Activated T-cell treated with anti-CD3 and anti-CD28 coated beads, Interleukin-2, amount 50 U/mL, for 24 hours (primary cell): ENCODE measurements around the gene LPAR3.

Source experiments
- DNase-seq: peaks from one replicate; pipeline ENCODE4 v3.0.0-alpha.2; 2020
- H3K27ac Mint-ChIP-seq: 2 replicates; pipeline ENCODE4 v1.8.0; 2020; ENCODE audit warnings: mild to moderate bottlenecking, mixed read lengths
- H3K27me3 Mint-ChIP-seq: 2 replicates; pipeline ENCODE4 v1.8.0; 2020; ENCODE audit warnings: mixed read lengths
- H3K36me3 Mint-ChIP-seq: 2 replicates; pipeline ENCODE4 v1.8.0; 2020; ENCODE audit warnings: low read depth, mixed read lengths
- H3K4me1 Mint-ChIP-seq: 2 replicates; pipeline ENCODE4 v1.8.0; 2020; ENCODE audit warnings: low read depth, mixed read lengths
- H3K4me3 Mint-ChIP-seq: 2 replicates; pipeline ENCODE4 v1.8.0; 2020; ENCODE audit warnings: mild to moderate bottlenecking, moderate library complexity, mixed read lengths
- H3K9me3 Mint-ChIP-seq: 2 replicates; pipeline ENCODE4 v1.8.0; 2020; ENCODE audit warnings: mixed read lengths

Gene LPAR3

GRCh38 chr1:84836145-84836544 lies 56.9 kb downstream of the LPAR3 start:
- Mint-ChIP-seq H3K9me3 (no peaks in the 10 kb centered on the region), H3K36me3 (no peaks in the 10 kb centered on the region), H3K4me3 (no peak overlapping the region), H3K27me3 (no peaks in the 10 kb centered on the region), H3K27ac (no peak overlapping the region), H3K4me1 (peaks cover 7% of the 10 kb centered on the region)
- no peak for DNase-seq

- DNase-seq: no peak
- no peaks in the 10 kb centered on the region for H3K36me3 Mint-ChIP-seq
- peaks cover 7% of the 10 kb centered on the region for H3K4me1 Mint-ChIP-seq
- no peaks in the 10 kb centered on the region for H3K9me3 Mint-ChIP-seq
- no peaks in the 10 kb centered on the region for H3K27me3 Mint-ChIP-seq
- no peak overlapping the region for H3K4me3 Mint-ChIP-seq
- H3K27ac Mint-ChIP-seq: no peak overlapping the region
Observed at GRCh38 chr1:84835169-84835568, 57.8 kb downstream of the LPAR3 start.

- Mint-ChIP-seq H3K4me1 (peaks cover 7% of the 10 kb centered on the region), H3K27me3 (no peaks in the 10 kb centered on the region), H3K36me3 (no peaks in the 10 kb centered on the region), H3K27ac (no peak overlapping the region), H3K4me3 (no peak overlapping the region), H3K9me3 (no peaks in the 10 kb centered on the region)
- DNase-seq: no peak
Observed at GRCh38 chr1:84834419-84835064, 58.5 kb downstream of the LPAR3 start.

GRCh38 chr1:84833194-84833593 lies 59.8 kb downstream of the LPAR3 start:
- Mint-ChIP-seq H3K4me3 (no peak overlapping the region), H3K9me3 (no peaks in the 10 kb centered on the region), H3K27ac (no peak overlapping the region), H3K4me1 (peaks cover 7% of the 10 kb centered on the region), H3K27me3 (no peaks in the 10 kb centered on the region), H3K36me3 (no peaks in the 10 kb centered on the region)
- no peak for DNase-seq

GRCh38 chr1:84830136-84830535 lies 62.9 kb downstream of the LPAR3 start:
- H3K27ac Mint-ChIP-seq: no peak overlapping the region
- no peak overlapping the region for H3K4me3 Mint-ChIP-seq
- H3K9me3 Mint-ChIP-seq: no peaks in the 10 kb centered on the region
- no peaks in the 10 kb centered on the region for H3K27me3 Mint-ChIP-seq
- no peak for DNase-seq
- H3K4me1 Mint-ChIP-seq: peaks cover 5% of the 10 kb centered on the region
- H3K36me3 Mint-ChIP-seq: no peaks in the 10 kb centered on the region

GRCh38 chr1:84827976-84828375 lies 65.0 kb downstream of the LPAR3 start:
- no peak overlapping the region for H3K27ac Mint-ChIP-seq
- no peak overlapping the region for H3K4me3 Mint-ChIP-seq
- H3K27me3 Mint-ChIP-seq: no peaks in the 10 kb centered on the region
- H3K9me3 Mint-ChIP-seq: no peaks in the 10 kb centered on the region
- no peaks in the 10 kb centered on the region for H3K36me3 Mint-ChIP-seq
- H3K4me1 Mint-ChIP-seq: no peaks in the 10 kb centered on the region
- DNase-seq: no peak

- Mint-ChIP-seq H3K4me3 (no peak overlapping the region), H3K27ac (no peak overlapping the region), H3K36me3 (no peaks in the 10 kb centered on the region), H3K27me3 (no peaks in the 10 kb centered on the region), H3K9me3 (no peaks in the 10 kb centered on the region), H3K4me1 (no peaks in the 10 kb centered on the region)
- DNase-seq: no peak
Observed at GRCh38 chr1:84827555-84827954, 65.5 kb downstream of the LPAR3 start.

- no peak for DNase-seq
- Mint-ChIP-seq H3K9me3 (no peaks in the 10 kb centered on the region), H3K27me3 (no peaks in the 10 kb centered on the region), H3K27ac (no peak overlapping the region), H3K4me1 (peaks cover 5% of the 10 kb centered on the region), H3K36me3 (no peaks in the 10 kb centered on the region), H3K4me3 (no peak overlapping the region)
Observed at GRCh38 chr1:84825161-84825560, 67.8 kb downstream of the LPAR3 start.

- Mint-ChIP-seq H3K4me1 (peaks cover 13% of the 10 kb centered on the region), H3K9me3 (no peaks in the 10 kb centered on the region), H3K4me3 (no peak overlapping the region), H3K27me3 (no peaks in the 10 kb centered on the region), H3K27ac (no peak overlapping the region), H3K36me3 (no peaks in the 10 kb centered on the region)
- DNase-seq: no peak
Observed at GRCh38 chr1:84823991-84824390, 69.0 kb downstream of the LPAR3 start.

GRCh38 chr1:84823511-84823910 lies 69.5 kb downstream of the LPAR3 start:
- Mint-ChIP-seq H3K4me3 (no peak overlapping the region), H3K36me3 (no peaks in the 10 kb centered on the region), H3K9me3 (no peaks in the 10 kb centered on the region), H3K27ac (no peak overlapping the region), H3K4me1 (peaks cover 18% of the 10 kb centered on the region), H3K27me3 (no peaks in the 10 kb centered on the region)
- DNase-seq: no peak

- H3K4me1 Mint-ChIP-seq: no peaks in the 10 kb centered on the region
- no peak overlapping the region for H3K4me3 Mint-ChIP-seq
- no peak for DNase-seq
- H3K27me3 Mint-ChIP-seq: no peaks in the 10 kb centered on the region
- H3K9me3 Mint-ChIP-seq: no peaks in the 10 kb centered on the region
- H3K36me3 Mint-ChIP-seq: no peaks in the 10 kb centered on the region
- H3K27ac Mint-ChIP-seq: no peak overlapping the region
Observed at GRCh38 chr1:84810343-84810742, 82.7 kb downstream of the LPAR3 start.

- no peaks in the 10 kb centered on the region for H3K9me3 Mint-ChIP-seq
- no peak overlapping the region for H3K27ac Mint-ChIP-seq
- H3K4me1 Mint-ChIP-seq: no peaks in the 10 kb centered on the region
- DNase-seq: no peak
- H3K27me3 Mint-ChIP-seq: no peaks in the 10 kb centered on the region
- H3K4me3 Mint-ChIP-seq: no peak overlapping the region
- H3K36me3 Mint-ChIP-seq: no peaks in the 10 kb centered on the region
Observed at GRCh38 chr1:84809023-84809422, 84.0 kb downstream of the LPAR3 start.

- H3K9me3 Mint-ChIP-seq: no peaks in the 10 kb centered on the region
- H3K4me1 Mint-ChIP-seq: no peaks in the 10 kb centered on the region
- DNase-seq: no peak
- H3K27ac Mint-ChIP-seq: no peak overlapping the region
- H3K4me3 Mint-ChIP-seq: no peak overlapping the region
- H3K36me3 Mint-ChIP-seq: no peaks in the 10 kb centered on the region
- no peaks in the 10 kb centered on the region for H3K27me3 Mint-ChIP-seq
Observed at GRCh38 chr1:84803604-84804003, 89.4 kb downstream of the LPAR3 start.

GRCh38 chr1:84802567-84803232 lies 90.3 kb downstream of the LPAR3 start:
- Mint-ChIP-seq H3K4me3 (no peak overlapping the region), H3K9me3 (no peaks in the 10 kb centered on the region), H3K4me1 (no peaks in the 10 kb centered on the region), H3K27me3 (no peaks in the 10 kb centered on the region), H3K27ac (no peak overlapping the region), H3K36me3 (no peaks in the 10 kb centered on the region)
- DNase-seq: no peak

GRCh38 chr1:84800090-84801073 lies 92.6 kb downstream of the LPAR3 start:
- Mint-ChIP-seq H3K36me3 (no peaks in the 10 kb centered on the region), H3K4me3 (no peak overlapping the region), H3K27ac (no peak overlapping the region), H3K27me3 (no peaks in the 10 kb centered on the region), H3K4me1 (no peaks in the 10 kb centered on the region), H3K9me3 (no peaks in the 10 kb centered on the region)
- no peak for DNase-seq
